ENCODE measurements around the gene WASF2. TPM values are rescaled to one million over a fixed set of nuclear protein-coding genes. Genes with fewer than 3 reads are reported as not detected.
"Not testable (repeated sequence)": the region's sequence is repeated elsewhere in the genome, so short reads cannot be mapped to it uniquely, and the experiment has no call there.

WASF2 gene
- total RNA-seq, 1 donor from 2014 or later: 27.9 TPM

DNA sequence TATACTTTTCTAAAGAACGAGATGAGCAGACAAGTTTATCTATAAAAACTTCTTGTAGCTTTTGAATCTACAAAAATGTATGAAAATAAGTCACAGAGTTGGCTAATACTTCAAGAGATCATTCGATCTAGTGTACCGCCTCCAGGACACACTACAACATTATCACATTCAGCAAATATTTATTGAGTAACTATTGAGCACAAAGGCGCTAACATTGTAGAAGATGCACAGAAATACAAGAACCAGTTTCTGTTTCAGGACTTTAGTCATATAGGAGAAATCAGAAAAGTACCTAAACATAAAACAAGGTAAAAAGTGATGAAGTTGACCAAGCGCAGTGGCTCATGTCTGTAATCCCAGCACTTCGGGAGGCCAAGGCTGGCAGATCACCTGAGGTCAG, 20.6 kb downstream of the WASF2 start:
- no peak for DNase-seq (ENCODE audit: low read depth)
- TF ChIP-seq, protein P1, sequence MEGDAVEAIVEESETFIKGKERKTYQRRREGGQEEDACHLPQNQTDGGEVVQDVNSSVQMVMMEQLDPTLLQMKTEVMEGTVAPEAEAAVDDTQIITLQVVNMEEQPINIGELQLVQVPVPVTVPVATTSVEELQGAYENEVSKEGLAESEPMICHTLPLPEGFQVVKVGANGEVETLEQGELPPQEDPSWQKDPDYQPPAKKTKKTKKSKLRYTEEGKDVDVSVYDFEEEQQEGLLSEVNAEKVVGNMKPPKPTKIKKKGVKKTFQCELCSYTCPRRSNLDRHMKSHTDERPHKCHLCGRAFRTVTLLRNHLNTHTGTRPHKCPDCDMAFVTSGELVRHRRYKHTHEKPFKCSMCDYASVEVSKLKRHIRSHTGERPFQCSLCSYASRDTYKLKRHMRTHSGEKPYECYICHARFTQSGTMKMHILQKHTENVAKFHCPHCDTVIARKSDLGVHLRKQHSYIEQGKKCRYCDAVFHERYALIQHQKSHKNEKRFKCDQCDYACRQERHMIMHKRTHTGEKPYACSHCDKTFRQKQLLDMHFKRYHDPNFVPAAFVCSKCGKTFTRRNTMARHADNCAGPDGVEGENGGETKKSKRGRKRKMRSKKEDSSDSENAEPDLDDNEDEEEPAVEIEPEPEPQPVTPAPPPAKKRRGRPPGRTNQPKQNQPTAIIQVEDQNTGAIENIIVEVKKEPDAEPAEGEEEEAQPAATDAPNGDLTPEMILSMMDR (conservative IDR thresholded peaks at IDR 0.05; ENCODE audit: low read depth, low read length): no peak
- H3K4me3 ChIP-seq (ENCODE audit: low read depth, low read length): no peak overlapping the region

GRCh38 chr1:27468378-27468777, 21.6 kb downstream of the WASF2 start:
- H3K4me3 ChIP-seq (ENCODE audit: low read depth, low read length); DNase-seq (ENCODE audit: low read depth): not testable (repeated sequence)

- H3K4me3 ChIP-seq (ENCODE audit: low read depth, low read length): no peak overlapping the region
- DNase-seq (ENCODE audit: low read depth): no peak
- TF ChIP-seq, protein P1 (conservative IDR thresholded peaks at IDR 0.05; ENCODE audit: low read depth, low read length): no peak
Observed at GRCh38 chr1:27464926-27465647, 24.9 kb downstream of the WASF2 start.

DNA sequence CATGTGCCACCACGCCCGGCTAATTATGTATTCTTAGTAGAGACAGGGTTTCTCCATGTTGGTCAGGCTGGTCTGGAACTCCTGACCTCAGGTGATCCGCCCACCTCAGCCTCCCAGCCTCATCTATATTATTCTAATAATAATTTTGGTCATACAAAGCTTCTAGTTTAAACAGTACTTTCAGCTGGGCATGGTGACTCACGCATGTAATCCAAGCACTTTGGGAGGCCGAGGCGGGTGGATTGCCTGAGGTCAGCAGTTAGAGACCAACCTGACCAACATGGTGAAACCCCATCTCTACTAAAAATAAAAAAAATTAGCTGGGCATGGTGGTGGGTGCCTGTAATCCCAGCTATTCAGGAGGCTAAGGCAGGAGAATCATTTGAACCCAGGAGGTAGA, 26.1 kb downstream of the WASF2 start:
- DNase-seq (ENCODE audit: low read depth); H3K4me3 ChIP-seq (ENCODE audit: low read depth, low read length): not testable (repeated sequence)

- DNase-seq (ENCODE audit: low read depth); H3K4me3 ChIP-seq (ENCODE audit: low read depth, low read length): not testable (repeated sequence)
Observed at GRCh38 chr1:27458521-27458920, 31.4 kb downstream of the WASF2 start.

DNA sequence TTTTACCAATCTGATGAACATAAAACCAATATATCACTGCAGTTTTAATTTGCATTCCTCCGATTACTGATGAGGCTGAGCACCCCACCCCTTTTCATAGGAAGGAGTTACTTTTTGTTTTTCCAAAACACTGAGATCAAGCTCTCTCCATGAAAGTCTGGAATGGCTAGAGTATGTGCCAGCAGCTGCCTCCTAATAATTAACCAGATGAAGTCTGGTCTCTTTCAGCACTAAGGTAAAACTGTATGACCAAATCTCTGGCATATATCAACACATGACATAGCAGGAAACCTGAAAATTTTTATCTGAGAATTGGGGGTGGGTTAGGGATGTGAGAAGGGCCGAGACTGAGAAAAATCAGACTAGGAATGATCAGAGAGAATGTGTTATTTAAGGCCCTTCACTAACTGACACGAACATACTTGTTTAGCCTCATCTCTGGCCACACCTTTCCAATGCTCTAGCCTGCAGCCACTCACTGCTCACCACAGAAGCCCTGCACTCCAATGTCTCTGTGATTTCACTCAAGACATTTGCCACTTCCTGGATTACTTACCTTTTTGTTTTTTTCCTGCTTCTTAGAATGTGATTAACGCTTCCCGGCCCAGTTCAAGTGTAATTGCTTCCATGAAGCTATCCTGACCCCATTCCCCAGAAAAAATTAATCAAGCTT, 34.7 kb downstream of the WASF2 start:
- TF ChIP-seq, protein P1 (conservative IDR thresholded peaks at IDR 0.05; ENCODE audit: low read depth, low read length): no peak
- DNase-seq (ENCODE audit: low read depth): peak; percentile 15
- H3K4me3 ChIP-seq (ENCODE audit: low read depth, low read length): peak overlapping the region; percentile 9

GRCh38 chr1:27454610-27455009, 35.4 kb downstream of the WASF2 start:
- TF ChIP-seq, protein P1 (conservative IDR thresholded peaks at IDR 0.05; ENCODE audit: low read depth, low read length): no peak
- no peak for DNase-seq (ENCODE audit: low read depth)
- no peak overlapping the region for H3K4me3 ChIP-seq (ENCODE audit: low read depth, low read length)

DNA sequence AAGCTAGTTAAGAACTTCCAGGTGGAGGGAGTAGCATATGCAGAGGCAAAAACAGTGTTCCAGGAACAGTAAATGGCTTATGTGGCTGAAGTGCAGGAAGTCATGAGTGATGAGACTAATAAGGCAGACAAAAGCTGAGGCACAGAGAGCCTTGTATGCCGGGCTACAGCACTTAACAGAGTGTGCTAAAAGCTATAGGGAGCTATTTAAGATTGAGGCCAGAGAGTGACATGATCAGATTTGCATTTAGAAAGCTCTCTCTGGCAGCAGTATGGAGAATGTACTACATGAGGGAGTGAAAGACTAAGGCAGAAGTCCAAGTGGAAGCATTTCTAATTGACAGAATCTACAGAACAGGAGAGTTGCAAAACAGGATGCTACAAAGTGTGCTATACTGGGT, 38.6 kb downstream of the WASF2 start:
- no peak overlapping the region for H3K4me3 ChIP-seq (ENCODE audit: low read depth, low read length)
- TF ChIP-seq, protein P1 (conservative IDR thresholded peaks at IDR 0.05; ENCODE audit: low read depth, low read length): no peak
- no peak for DNase-seq (ENCODE audit: low read depth)
